Measurements from ENCODE around the gene CNIH1.

DNA sequence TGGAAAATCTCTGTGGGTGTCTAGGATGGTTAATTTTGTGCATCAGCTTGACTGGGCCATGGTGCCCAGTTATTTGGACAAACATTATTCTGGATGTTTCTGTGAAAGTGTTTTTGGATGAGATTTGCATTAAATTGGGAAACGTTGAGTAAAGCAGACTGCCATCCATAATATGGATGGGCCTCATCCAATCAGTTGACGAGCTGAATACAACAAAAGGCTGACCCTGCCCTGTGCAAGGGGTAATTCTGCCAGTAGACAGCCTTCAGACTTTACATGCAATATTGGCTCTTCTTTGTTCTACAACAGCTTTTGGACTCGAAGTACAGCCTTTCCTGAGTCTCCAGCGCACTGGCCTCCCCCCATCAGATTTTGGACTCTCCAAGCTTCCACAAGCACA lies 45.9 kb downstream of the CNIH1 start:
- TF ChIP-seq, protein P1, sequence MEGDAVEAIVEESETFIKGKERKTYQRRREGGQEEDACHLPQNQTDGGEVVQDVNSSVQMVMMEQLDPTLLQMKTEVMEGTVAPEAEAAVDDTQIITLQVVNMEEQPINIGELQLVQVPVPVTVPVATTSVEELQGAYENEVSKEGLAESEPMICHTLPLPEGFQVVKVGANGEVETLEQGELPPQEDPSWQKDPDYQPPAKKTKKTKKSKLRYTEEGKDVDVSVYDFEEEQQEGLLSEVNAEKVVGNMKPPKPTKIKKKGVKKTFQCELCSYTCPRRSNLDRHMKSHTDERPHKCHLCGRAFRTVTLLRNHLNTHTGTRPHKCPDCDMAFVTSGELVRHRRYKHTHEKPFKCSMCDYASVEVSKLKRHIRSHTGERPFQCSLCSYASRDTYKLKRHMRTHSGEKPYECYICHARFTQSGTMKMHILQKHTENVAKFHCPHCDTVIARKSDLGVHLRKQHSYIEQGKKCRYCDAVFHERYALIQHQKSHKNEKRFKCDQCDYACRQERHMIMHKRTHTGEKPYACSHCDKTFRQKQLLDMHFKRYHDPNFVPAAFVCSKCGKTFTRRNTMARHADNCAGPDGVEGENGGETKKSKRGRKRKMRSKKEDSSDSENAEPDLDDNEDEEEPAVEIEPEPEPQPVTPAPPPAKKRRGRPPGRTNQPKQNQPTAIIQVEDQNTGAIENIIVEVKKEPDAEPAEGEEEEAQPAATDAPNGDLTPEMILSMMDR (conservative IDR thresholded peaks at IDR 0.05): no peak
- TF ChIP-seq EZH2 (IDR thresholded peaks at IDR 0.05; ENCODE audit: low read depth): no peak
